IMR-90 (cell line): Measurements from ENCODE around the gene GOLGA6L2. TPM values are rescaled to one million over a fixed set of nuclear protein-coding genes. Genes with fewer than 3 reads are reported as not detected.

Experiments used
- ATAC-seq: fragments of 200-7000 bp; cut with Tn5 transposase; 2 replicates; pipeline ENCODE4 v1.9.1; 2020; ENCODE audit warnings: low read depth, mild to moderate bottlenecking, moderate library complexity
- BruUV-seq: library from RNA; stranded (reverse); fragments of 400-500 nt; replicated peaks from 2 replicates; lab custom pipeline; 2021; lab: Mats Ljungman, UMichigan
- CTCF ChIA-PET: fragments of 300-600 bp; formaldehyde crosslinking; extraction: SDS; loops from one replicate; lab custom pipeline; 2021; ENCODE audit warnings: antibody characterized with exemption; lab: Yijun Ruan, JAX
- POLR2A ChIA-PET: fragments of 300-600 bp; sonication (Branson Sonifier 250); formaldehyde crosslinking; loops from one replicate; lab custom pipeline; 2022; ENCODE audit warnings: antibody characterized with exemption; ENCODE audit not compliant: unreplicated experiment; lab: Charles Lee
- DNase-seq: peaks from one replicate; pipeline ENCODE4 v3.0.0; 2013
- H2AFZ ChIP-seq: replicated peaks from 2 replicates; pipeline ENCODE3; 2013; ENCODE audit warnings: low read length, mild to moderate bottlenecking; ENCODE audit not compliant: poor library complexity
- H2AK5ac ChIP-seq: 2 replicates; pipeline ENCODE4 v1.6.1; 2013; ENCODE audit warnings: low read depth, low read length, inconsistent platforms
- H2AK9ac ChIP-seq: replicated peaks from 2 replicates; pipeline ENCODE3; 2013; ENCODE audit warnings: mild to moderate bottlenecking, low read depth, low read length, moderate library complexity; ENCODE audit not compliant: poor library complexity
- H2BK120ac ChIP-seq: 2 replicates; pipeline ENCODE4 v1.6.1; 2013; ENCODE audit warnings: low read depth, low read length, inconsistent platforms
- H2BK15ac ChIP-seq: 3 replicates; pipeline ENCODE4 v1.6.1; 2013; ENCODE audit warnings: low read depth, low read length, inconsistent platforms
- H2BK20ac ChIP-seq: 2 replicates; pipeline ENCODE4 v1.6.1; 2013; ENCODE audit warnings: low read depth, mild to moderate bottlenecking, inconsistent platforms, low read length, moderate library complexity
- H2BK5ac ChIP-seq: 2 replicates; pipeline ENCODE4 v1.6.1; 2013; ENCODE audit warnings: mild to moderate bottlenecking, low read depth, low read length, inconsistent platforms; ENCODE audit not compliant: poor library complexity, severe bottlenecking
- H3K14ac ChIP-seq: replicated peaks from 2 replicates; pipeline ENCODE4 v1.6.1; 2013; ENCODE audit warnings: low read depth, low read length, inconsistent platforms
- H3K18ac ChIP-seq: 2 replicates; pipeline ENCODE4 v1.6.1; 2013; ENCODE audit warnings: low read depth, low read length, control low read depth
- H3K23ac ChIP-seq: 2 replicates; pipeline ENCODE4 v1.6.1; 2013; ENCODE audit warnings: low read depth, low read length, inconsistent platforms
- H3K27ac ChIP-seq: 2 replicates; pipeline ENCODE4 v1.5.1; 2013; ENCODE audit warnings: mild to moderate bottlenecking, control low read depth, low read length; ENCODE audit not compliant: insufficient read depth
- H3K27me3 ChIP-seq: 2 replicates; pipeline ENCODE4 v1.6.1; 2013; ENCODE audit warnings: low read length; ENCODE audit not compliant: control insufficient read depth, insufficient read depth
- H3K36me3 ChIP-seq: 2 replicates; pipeline ENCODE4 v1.6.1; 2013; ENCODE audit warnings: low read length, mixed read lengths; ENCODE audit not compliant: control insufficient read depth, insufficient read depth
- H3K4ac ChIP-seq: 2 replicates; pipeline ENCODE4 v1.6.1; 2013; ENCODE audit warnings: low read depth, low read length, inconsistent platforms
- H3K4me1 ChIP-seq: 2 replicates; pipeline ENCODE4 v1.6.1; 2013; ENCODE audit warnings: low read length, mixed read lengths; ENCODE audit not compliant: control insufficient read depth, insufficient read depth
- H3K4me2 ChIP-seq: 2 replicates; pipeline ENCODE4 v1.6.1; 2013; ENCODE audit warnings: low read depth, mild to moderate bottlenecking, control low read depth, low read length, moderate library complexity
- H3K4me3 ChIP-seq: 2 replicates; pipeline ENCODE4 v1.5.1; 2013; ENCODE audit warnings: low read depth, mild to moderate bottlenecking, control low read depth, low read length, moderate library complexity; ENCODE audit not compliant: insufficient read depth
- H3K56ac ChIP-seq: 2 replicates; pipeline ENCODE4 v1.6.1; 2013; ENCODE audit warnings: low read length, inconsistent platforms; ENCODE audit not compliant: insufficient read depth; ENCODE audit errors: extremely low read depth
- H3K79me1 ChIP-seq, 2 experiments: 2 replicates each; pipeline ENCODE4 v1.6.1; 2013; ENCODE audit warnings: low read length in 2 of 2, inconsistent platforms in 1 of 2, low read depth in 1 of 2
- H3K9ac ChIP-seq: 2 replicates; pipeline ENCODE4 v1.6.1; 2013; ENCODE audit warnings: low read depth, low read length, control low read depth
- H3K9me1 ChIP-seq: 2 replicates; pipeline ENCODE4 v1.6.1; 2013; ENCODE audit warnings: low read length, inconsistent platforms; ENCODE audit not compliant: insufficient read depth
- H3K9me3 ChIP-seq: 2 replicates; pipeline ENCODE4 v1.6.1; 2013; ENCODE audit warnings: low read length; ENCODE audit not compliant: control insufficient read depth, insufficient read depth
- H4K20me1 ChIP-seq: 2 replicates; pipeline ENCODE4 v1.6.1; 2013; ENCODE audit warnings: low read length, inconsistent platforms; ENCODE audit not compliant: insufficient read depth
- H4K5ac ChIP-seq: 2 replicates; pipeline ENCODE4 v1.6.1; 2013; ENCODE audit warnings: mild to moderate bottlenecking, low read depth, low read length, control low read depth
- H4K8ac ChIP-seq, 2 experiments: 2 replicates each; pipeline ENCODE4 v1.6.1; 2013; ENCODE audit warnings: low read depth in 2 of 2, low read length in 2 of 2, control low read depth in 1 of 2, inconsistent platforms in 1 of 2
- H4K91ac ChIP-seq: 2 replicates; pipeline ENCODE4 v1.6.1; 2013; ENCODE audit warnings: low read depth, low read length, inconsistent platforms; ENCODE audit not compliant: insufficient read depth
- CEBPB ChIP-seq: IDR thresholded peaks from 2 replicates; pipeline ENCODE4 v1.6.1; 2012; ENCODE audit warnings: low read depth, low read length, improper control_type of control experiment
- CHD1 ChIP-seq: IDR thresholded peaks from 2 replicates; pipeline ENCODE4 v1.6.1; 2012; ENCODE audit warnings: low read depth, low read length, improper control_type of control experiment
- FOS ChIP-seq: fragments of 150-350 bp; IDR thresholded peaks from 2 replicates; pipeline ENCODE4 v1.6.1; 2016; ENCODE audit warnings: low read depth, low read length
- MAFK ChIP-seq: IDR thresholded peaks from 2 replicates; pipeline ENCODE4 v1.6.1; 2012; ENCODE audit warnings: low read depth, low read length, improper control_type of control experiment
- MAZ ChIP-seq: IDR thresholded peaks from 2 replicates; pipeline ENCODE4 v1.6.1; 2012; ENCODE audit warnings: low read depth, mild to moderate bottlenecking, low read length, improper control_type of control experiment, moderate library complexity, borderline replicate concordance
- MXI1 ChIP-seq: IDR thresholded peaks from 2 replicates; pipeline ENCODE4 v1.6.1; 2012; ENCODE audit warnings: low read depth, mild to moderate bottlenecking, low read length, moderate library complexity, borderline replicate concordance
- NFE2L2 ChIP-seq: fragments of 150-350 bp; IDR thresholded peaks from 2 replicates; pipeline ENCODE4 v1.6.1; 2016; ENCODE audit warnings: low read depth, mild to moderate bottlenecking, low read length
- RFX5 ChIP-seq: IDR thresholded peaks from 2 replicates; pipeline ENCODE4 v1.8.0; 2012; ENCODE audit warnings: low read depth, mild to moderate bottlenecking, low read length, moderate library complexity
- SMC3 ChIP-seq: fragments of 150-350 bp; IDR thresholded peaks from 2 replicates; pipeline ENCODE4 v1.6.1; 2016; ENCODE audit warnings: low read depth, mild to moderate bottlenecking, antibody characterized with exemption, low read length, moderate library complexity
- WGBS, 2 experiments: methylation state at CpG; one replicate each; pipeline versions ENCODE4 v1.1.5 to v1.1.7; 2013; ENCODE audit warnings: missing lambda C conversion rate in 2 of 2; ENCODE audit not compliant: insufficient read length in 1 of 2; ENCODE audit errors: extremely low coverage in 2 of 2; 5-methylcytosine and 5-hydroxymethylcytosine counted together
- dilution Hi-C: fragments of 300-500 bp; cut with HindIII; formaldehyde crosslinking; loops from one replicate; pipeline ENCODE4 v1.14.3; 2018; ENCODE audit warnings: low sequenced_read_pairs; ENCODE audit not compliant: unreplicated experiment
- in situ Hi-C: fragments of 300-500 bp; cut with MboI; formaldehyde crosslinking; loops from 3 replicates; pipeline ENCODE4 v1.14.3; 2019; ENCODE audit warnings: low sequenced_read_pairs, inconsistent platforms, mixed read lengths
- intact Hi-C: fragments of 100-400 bp; cut with micrococcal nuclease; formaldehyde crosslinking; loops from 2 replicates; pipeline ENCODE4 v1.10.0; 2022
- polyA plus RNA-seq, 3 experiments: library from polyadenylated mRNA; depleted of rRNA; stranded (reverse); fragments of >200 nt; gene quantifications; 2 replicates each; pipeline ENCODE4 v1.2.3, GENCODE V29; 2012; ENCODE audit warnings: low replicate concordance in 1 of 3
- total RNA-seq: library from RNA; depleted of rRNA; stranded (reverse); fragments of >200 nt; gene quantifications from 2 replicates; pipeline ENCODE4 v1.2.3, GENCODE V29; 2012
- TF ChIP-seq, protein P1 (sequence below): fragments of 150-350 bp; IDR thresholded peaks from 2 replicates; pipeline ENCODE4 v1.6.1; 2016; ENCODE audit warnings: low read depth, mild to moderate bottlenecking, low read length, moderate library complexity, borderline replicate concordance
- TF ChIP-seq, protein P2 (sequence below): fragments of 150-350 bp; IDR thresholded peaks from 2 replicates; pipeline ENCODE4 v1.6.1; 2017; ENCODE audit warnings: mild to moderate bottlenecking, antibody characterized with exemption, low read length, low read depth

Gene GOLGA6L2
- total and polyA plus RNA-seq, 2 of the 4 experiments (the other 2 are of a cell fraction): not detected

DNA sequence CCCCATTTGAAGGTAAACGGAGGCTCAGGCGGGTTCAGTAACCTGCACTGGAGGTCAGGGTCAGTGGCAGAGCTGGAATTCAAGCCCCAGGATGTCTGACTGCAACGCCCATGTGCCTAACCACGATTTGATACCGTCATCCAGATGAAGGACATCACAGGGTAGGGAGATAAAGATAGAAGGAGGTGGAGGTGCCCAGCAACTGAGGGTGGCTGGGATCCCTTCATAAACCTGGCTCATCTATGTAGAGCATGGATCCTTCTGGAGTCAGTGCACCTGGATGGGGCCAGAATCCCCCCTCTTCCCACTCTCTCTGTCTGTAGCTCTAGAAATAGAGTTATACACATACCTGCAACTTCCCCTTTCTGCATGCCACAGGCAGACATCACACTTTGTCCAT is 51.2 kb downstream of the GOLGA6L2 start:
- Histone ChIP-seq H2BK15ac (no peak overlapping the region), H3K56ac (no peak overlapping the region), H2BK5ac (no peak overlapping the region), H3K4me2 (no peak overlapping the region), H4K5ac (no peak overlapping the region), H3K27me3 (no peaks in the 10 kb centered on the region), H2AFZ (no peak overlapping the region), H3K36me3 (no peaks in the 10 kb centered on the region), H3K4me1 (no peaks in the 10 kb centered on the region), H4K8ac (no peak overlapping the region), H3K9me1 (no peaks in the 10 kb centered on the region), H3K18ac (no peak overlapping the region), H3K27ac (no peak overlapping the region), H2AK9ac (no peak overlapping the region), H3K4me3 (no peak overlapping the region), H3K9me3 (peaks cover 10% of the 10 kb centered on the region; the same call in 1 of the 2 replicates), H3K23ac (no peak overlapping the region), H3K79me1 (no peaks in the 10 kb centered on the region), H4K91ac (no peak overlapping the region), H2AK5ac (no peak overlapping the region), H3K14ac (no peak overlapping the region), H4K20me1 (no peaks in the 10 kb centered on the region), H3K9ac (no peak overlapping the region), H2BK20ac (no peak overlapping the region), H2BK120ac (no peak overlapping the region), H3K4ac (no peak overlapping the region)
- in situ Hi-C loops (no loop called here), dilution Hi-C loops (no loop called here), intact Hi-C loops (no loop called here)
- ChIA-PET CTCF (no interaction called here), POLR2A (no interaction called here)
- BruUV-seq: no TSS peak
- DNase-seq (no peak), ATAC-seq (no peak)
- TF ChIP-seq, protein P1, sequence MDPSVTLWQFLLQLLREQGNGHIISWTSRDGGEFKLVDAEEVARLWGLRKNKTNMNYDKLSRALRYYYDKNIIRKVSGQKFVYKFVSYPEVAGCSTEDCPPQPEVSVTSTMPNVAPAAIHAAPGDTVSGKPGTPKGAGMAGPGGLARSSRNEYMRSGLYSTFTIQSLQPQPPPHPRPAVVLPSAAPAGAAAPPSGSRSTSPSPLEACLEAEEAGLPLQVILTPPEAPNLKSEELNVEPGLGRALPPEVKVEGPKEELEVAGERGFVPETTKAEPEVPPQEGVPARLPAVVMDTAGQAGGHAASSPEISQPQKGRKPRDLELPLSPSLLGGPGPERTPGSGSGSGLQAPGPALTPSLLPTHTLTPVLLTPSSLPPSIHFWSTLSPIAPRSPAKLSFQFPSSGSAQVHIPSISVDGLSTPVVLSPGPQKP: no peak
- TF ChIP-seq CEBPB (no peak), CHD1 (no peak), NFE2L2 (no peak), MXI1 (no peak), FOS (no peak), MAZ (no peak), MAFK (no peak), RFX5 (no peak), SMC3 (no peak)
- TF ChIP-seq, protein P2, sequence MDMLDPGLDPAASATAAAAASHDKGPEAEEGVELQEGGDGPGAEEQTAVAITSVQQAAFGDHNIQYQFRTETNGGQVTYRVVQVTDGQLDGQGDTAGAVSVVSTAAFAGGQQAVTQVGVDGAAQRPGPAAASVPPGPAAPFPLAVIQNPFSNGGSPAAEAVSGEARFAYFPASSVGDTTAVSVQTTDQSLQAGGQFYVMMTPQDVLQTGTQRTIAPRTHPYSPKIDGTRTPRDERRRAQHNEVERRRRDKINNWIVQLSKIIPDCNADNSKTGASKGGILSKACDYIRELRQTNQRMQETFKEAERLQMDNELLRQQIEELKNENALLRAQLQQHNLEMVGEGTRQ: no peak
- WGBS, 2 experiments: no CpG with 5 or more reads among the region's 5 CpGs
